CD4-positive, alpha-beta T cell treated with Interleukin-21 for 1 hour (primary cell): ENCODE data around the gene LRRC23.
"Not testable (repeated sequence)": the region's sequence is repeated elsewhere in the genome, so short reads cannot be mapped to it uniquely, and the experiment has no call there.

ENCODE experiments used
- DNase-seq: peaks from one replicate; pipeline ENCODE4 v3.0.0-alpha.2; 2020

The LRRC23 gene

GRCh38 chr12:6903722-6904121, 900 bp upstream of the LRRC23 start:
- DNase-seq = no peak

DNA sequence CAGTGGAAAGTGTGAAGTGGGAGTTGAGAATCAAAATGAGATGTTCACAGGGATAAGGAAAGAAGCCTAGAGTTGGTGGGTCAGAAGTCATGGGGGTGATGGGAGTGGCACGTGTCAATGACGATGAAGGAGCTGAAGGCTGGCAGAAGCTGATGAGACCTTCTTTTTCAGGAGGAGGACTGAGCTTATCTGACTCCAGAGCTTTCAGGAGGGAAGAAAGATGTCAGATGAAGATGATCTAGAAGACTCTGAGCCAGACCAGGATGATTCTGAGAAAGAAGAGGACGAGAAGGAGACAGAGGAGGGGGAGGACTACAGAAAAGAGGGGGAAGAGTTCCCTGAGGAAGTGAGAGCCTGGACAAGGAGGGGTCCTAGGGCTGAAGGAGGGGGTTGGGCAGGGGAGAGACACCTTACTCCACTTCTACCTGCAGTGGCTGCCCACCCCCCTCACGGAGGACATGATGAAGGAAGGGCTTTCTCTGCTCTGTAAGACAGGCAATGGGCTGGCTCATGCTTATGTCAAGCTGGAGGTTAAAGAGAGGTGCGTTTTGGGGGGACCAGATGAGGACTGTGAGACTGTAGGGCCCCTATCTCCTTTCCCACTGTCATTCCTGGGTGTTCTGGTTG, 905 bp downstream of the LRRC23 start:
- no peak for DNase-seq

DNA sequence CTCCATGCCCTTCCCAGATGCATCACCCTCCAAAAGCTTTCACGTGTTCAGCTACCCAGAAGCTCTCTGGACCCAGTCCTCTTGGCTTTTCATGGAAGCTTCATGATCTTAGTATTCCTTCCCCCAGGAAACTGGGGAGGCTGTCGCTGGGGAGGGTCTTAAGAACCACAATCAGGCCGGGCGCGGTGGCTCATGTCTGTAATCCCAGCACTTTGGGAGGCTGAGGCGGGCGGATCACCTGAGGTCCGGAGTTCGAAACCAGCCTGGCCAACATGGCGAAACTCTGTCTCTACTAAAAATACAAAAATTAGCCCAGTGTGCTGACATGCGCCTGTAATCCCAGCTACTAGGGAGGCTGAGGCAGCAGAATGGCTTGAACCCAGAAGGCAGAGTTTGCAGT, 3.5 kb downstream of the LRRC23 start:
- DNase-seq = not testable (repeated sequence)

GRCh38 chr12:6909421-6910145, 5.0 kb downstream of the LRRC23 start:
- no peak for DNase-seq

DNA sequence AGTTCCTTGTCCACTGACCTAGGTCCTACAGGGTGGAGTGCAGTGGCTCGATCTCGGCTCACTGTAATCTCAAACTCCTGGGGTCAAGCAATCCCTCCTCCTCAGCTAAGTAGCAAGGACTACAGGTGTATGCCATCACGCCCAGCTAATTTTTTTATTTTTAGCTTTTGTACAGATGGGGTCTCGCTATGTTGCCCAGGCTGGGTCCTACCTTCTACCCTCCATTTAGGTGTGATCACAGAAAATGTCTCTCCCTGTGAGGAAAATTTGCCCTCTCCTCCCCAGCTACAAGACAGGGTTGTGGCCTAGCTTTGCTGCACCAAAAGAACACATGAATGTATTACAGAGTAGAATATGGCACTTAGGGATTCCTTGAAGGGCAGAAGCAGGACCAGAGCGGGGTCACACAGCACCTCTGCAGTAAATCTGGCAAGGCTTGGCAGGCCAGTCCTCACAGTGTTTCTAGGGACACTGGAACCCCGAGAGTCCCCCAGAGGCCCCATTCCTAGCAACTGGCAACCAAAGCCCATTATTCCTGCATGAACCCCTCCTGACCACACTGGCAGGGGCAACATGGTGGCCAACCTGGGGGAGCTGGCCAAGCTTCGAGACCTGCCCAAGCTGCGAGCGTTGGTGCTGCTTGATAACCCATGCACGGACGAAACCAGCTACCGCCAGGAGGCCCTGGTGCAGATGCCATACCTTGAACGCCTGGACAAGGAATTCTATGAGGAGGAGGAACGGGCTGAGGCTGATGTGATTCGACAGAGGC, 7.7 kb downstream of the LRRC23 start:
- no peak for DNase-seq

DNA sequence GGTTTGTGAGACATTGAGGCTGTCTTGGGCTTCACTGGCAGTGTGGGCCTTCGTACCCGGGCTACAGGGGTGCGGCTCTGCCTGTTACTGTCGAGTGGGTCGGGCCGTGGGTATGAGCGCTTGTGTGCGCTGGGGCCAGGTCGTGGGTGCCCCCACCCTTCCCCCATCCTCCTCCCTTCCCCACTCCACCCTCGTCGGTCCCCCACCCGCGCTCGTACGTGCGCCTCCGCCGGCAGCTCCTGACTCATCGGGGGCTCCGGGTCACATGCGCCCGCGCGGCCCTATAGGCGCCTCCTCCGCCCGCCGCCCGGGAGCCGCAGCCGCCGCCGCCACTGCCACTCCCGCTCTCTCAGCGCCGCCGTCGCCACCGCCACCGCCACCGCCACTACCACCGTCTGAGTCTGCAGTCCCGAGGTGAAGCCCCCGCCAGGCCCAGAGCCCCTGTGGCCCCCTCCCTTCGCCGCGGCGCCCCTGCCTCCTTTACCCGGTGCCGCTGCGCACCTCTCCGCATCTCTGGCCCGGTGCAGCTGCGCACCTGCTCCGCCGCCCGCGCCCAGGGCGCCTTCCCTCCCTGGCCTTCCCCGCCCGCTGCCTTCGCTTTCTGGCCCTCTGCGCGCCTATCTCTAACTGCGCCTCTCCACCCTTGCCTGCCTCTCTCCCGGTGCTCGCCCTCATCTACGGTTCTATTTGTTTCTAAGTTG, 9.8 kb downstream of the LRRC23 start, which contains the start of gene ENO2:
Gene ENO2 (plus strand): TSS at position 335 of the 701 bp plus-strand sequence. CDS start 1,253 bp downstream, outside the sequence.
- DNase-seq = peak; percentile 87

- no peak for DNase-seq
These were observed 10.5 kb downstream of the LRRC23 start for GRCh38 chr12:6914947-6915788.

- DNase-seq = no peak
These were observed 11.2 kb downstream of the LRRC23 start for GRCh38 chr12:6915789-6916285.

GRCh38 chr12:6916426-6917200, 12.0 kb downstream of the LRRC23 start:
- no peak for DNase-seq

DNA sequence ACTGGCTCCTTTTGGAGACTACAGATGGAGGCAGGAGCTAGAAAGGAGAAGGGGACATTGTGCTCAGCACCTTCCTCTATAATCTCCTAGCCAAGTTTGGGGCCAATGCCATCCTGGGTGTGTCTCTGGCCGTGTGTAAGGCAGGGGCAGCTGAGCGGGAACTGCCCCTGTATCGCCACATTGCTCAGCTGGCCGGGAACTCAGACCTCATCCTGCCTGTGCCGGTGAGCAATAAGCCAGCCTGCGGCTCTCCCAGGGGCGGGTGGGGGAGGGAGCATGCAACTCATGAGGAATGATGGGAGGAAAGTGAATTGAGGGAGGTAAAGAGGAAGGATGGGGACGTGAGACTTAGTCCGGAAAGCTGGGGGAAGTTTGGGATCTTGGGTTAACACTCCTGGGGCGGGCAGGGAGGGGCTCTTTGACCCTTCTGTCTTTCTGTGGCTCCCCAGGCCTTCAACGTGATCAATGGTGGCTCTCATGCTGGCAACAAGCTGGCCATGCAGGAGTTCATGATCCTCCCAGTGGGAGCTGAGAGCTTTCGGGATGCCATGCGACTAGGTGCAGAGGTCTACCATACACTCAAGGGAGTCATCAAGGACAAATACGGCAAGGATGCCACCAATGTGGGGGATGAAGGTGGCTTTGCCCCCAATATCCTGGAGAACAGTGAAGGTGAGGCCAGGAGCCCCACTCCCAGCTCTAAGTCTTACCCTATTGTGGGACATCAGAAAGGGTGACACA, 13.0 kb downstream of the LRRC23 start:
- no peak for DNase-seq

GRCh38 chr12:6919588-6919987, 15.0 kb downstream of the LRRC23 start:
- no peak for DNase-seq

GRCh38 chr12:6921539-6921938, 16.9 kb downstream of the LRRC23 start:
- DNase-seq = no peak

GRCh38 chr12:6921996-6922946, 17.6 kb downstream of the LRRC23 start:
- no peak for DNase-seq

GRCh38 chr12:6923003-6923732, 18.5 kb downstream of the LRRC23 start:
- no peak for DNase-seq

DNA sequence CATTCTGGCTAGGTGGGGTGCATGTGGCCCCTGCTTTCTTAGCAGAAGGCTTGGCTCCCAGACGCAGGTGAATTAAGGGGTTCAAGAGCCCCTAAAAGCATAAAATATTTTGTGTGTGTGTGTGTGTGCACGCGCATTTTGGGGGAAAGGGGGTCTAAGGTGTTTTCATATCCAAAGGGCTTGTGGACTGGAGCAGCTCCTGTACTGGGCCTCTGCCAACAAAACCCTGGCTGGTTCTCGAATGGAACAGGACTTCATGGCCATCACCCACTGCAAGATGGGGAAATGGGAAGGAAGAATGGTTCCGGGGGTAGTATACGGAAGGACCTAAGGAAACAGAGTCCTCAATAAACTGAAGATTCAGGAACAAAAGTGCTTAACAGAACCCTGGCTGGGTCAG, 19.2 kb downstream of the LRRC23 start:
- DNase-seq = no peak

- DNase-seq = no peak
These were observed 20.6 kb downstream of the LRRC23 start for GRCh38 chr12:6925239-6925539.

DNA sequence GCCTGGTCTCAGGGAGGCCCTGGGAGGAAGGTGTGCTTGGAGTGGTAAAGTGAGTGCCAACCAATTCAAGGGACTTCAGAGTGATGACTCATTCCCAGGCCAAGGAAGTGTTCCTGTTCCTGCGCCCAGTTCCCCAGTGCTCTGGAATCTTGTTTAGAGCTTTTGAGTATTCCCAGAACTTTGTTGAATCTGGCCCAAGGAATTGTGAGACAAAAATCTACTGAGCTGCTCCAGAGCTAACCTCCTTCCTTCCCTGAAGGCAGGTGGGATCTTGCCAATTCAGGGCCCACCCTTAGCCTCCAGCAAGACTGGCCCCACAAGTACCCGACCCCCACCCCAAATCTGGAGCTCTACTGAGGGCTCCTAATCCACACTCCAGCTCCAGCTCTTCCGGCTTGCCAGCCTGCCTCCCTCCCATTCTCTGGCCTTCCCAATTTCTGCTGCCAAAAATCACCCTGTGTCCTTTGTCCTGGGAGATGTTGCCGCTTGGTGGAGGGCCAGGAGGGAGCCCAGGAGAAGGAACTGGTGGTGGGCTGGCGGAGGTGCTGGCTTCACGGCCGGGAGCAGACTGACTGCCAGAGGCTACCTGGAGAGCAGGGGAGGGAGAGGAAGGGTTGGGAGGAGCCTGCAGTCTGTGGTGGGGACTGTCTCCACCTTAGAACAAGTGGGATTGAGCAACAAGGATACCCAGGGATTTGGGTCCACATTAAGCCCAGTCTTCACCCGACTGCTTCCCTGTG, 21.1 kb downstream of the LRRC23 start:
- DNase-seq = no peak
